GM18502 (cell line): Measurements from ENCODE around the gene CDH10.

Experiments used
- ATAC-seq: cut with Tn5 transposase; IDR thresholded peaks from one replicate; pipeline ENCODE4 v1.9.1; 2021; ENCODE audit warnings: mild to moderate bottlenecking; ENCODE audit not compliant: unreplicated experiment, poor library complexity

The CDH10 gene

DNA sequence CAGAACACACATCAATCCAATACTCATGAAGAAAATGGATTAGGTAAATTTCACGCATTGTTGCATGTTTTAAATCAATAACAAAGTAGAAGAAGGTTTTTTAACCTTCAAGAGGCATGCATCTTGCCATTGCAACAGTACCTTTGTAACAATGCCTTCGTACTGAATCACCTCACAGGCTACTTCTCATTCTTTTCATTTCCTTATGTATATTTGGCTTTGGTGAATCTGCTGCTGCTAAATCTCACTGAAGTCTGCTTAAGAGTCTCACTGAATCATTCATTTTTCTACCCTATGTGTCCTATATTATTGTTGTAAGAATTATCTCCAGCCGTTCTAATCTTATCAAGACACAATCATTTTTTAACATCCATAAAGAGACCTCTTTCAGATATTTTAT is 152.5 kb downstream of the CDH10 start:
- ATAC-seq, result no peak

DNA sequence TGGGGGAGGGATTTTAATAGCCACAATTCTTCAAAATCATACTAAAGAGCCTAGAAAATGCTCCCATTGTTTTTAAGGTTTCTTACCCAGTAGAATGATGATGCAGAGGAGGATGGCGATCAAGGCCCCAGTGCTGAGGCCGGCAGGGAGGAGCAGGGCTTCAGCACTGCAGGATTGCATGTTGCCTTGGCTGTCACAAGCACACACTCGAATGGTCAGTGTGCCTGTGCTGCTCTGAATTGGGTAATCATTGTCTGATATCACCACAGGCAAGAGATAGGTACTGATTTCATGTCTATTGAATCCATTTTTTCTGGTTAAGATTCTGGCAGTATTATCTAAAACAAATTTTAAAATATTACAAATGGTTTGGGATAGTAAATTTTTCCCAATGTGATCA is 153.3 kb downstream of the CDH10 start:
- no peak for ATAC-seq

GRCh38 chr5:24487368-24488229 is 157.2 kb downstream of the CDH10 start:
- ATAC-seq, result no peak

DNA sequence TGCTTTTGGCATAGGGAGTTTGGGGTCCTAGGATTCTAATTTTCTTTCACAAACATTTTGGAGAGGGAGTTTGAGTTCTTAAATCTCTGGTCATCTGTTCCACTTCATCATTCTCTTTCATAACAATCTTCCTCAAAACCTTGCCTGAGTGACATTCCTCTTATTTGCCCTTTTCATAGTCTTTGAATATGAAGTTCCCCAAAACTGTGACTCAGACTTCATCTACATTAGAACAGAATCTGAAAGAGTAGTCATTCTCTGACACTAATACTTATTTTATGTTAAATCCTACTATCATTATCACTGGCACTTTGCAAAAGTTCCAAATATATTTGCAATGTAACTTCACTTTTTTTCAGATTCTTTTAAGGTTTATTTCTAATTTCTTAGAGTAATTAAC is 163.8 kb downstream of the CDH10 start:
- no peak for ATAC-seq

- ATAC-seq, result no peak
Measured at GRCh38 chr5:24477958-24478357, 166.8 kb downstream of the CDH10 start.

GRCh38 chr5:24475101-24475500 is 169.7 kb downstream of the CDH10 start:
- no peak for ATAC-seq

DNA sequence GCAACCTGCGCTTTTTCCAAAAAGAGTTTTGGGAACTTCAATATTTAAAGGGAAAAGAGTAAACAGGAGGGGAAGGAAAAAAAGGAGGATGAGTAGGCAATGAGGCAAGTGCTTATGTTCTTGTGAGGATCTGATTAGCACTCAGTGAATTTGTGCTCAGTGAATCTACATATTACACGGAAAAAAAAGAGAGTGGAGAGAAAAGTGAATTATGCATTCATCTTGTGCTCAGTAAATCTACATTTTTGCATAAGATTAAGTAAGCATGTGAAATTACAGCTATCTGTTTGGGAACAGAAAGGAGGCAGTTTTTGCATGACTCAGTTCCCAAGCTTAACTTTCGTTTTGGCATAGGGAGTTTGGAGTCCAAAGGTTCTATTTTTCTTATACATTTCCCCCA is 170.1 kb downstream of the CDH10 start:
- no peak for ATAC-seq

- ATAC-seq, result no peak
Measured at GRCh38 chr5:24472518-24472917, 172.3 kb downstream of the CDH10 start.

GRCh38 chr5:24444414-24444813 is 200.4 kb downstream of the CDH10 start:
- ATAC-seq, result no peak

GRCh38 chr5:24439465-24439864 is 205.3 kb downstream of the CDH10 start:
- no peak for ATAC-seq
